Measurements from ENCODE around the gene CCDC149.

GRCh38 chr4:24800325-24800895, 112.4 kb downstream of the CCDC149 start:
- no peak for TF ChIP-seq POLR2A (IDR thresholded peaks at IDR 0.05; ENCODE audit: low read length)
- no peak for TF ChIP-seq GATA1 (IDR thresholded peaks at IDR 0.05; ENCODE audit: low read depth, low read length)
